T1000 (cell line): Measurements from ENCODE around the gene SENP5.
"Not testable (repeated sequence)": the region's sequence is repeated elsewhere in the genome, so short reads cannot be mapped to it uniquely, and the experiment has no call there.

Experiments
- DNase-seq: peaks from one replicate; lab custom pipeline; 2025; ENCODE audit warnings: mixed read lengths; lab: John Stamatoyannopoulos, UW

SENP5 gene

GRCh38 chr3:196942915-196943277 lies 75.2 kb downstream of the SENP5 start:
- DNase-seq, result no peak

- not testable (repeated sequence) for DNase-seq
These were observed 76.5 kb downstream of the SENP5 start for GRCh38 chr3:196944037-196944790.

- no peak for DNase-seq
These were observed 79.6 kb downstream of the SENP5 start for GRCh38 chr3:196947136-196947859.

GRCh38 chr3:196947860-196948441 lies 80.2 kb downstream of the SENP5 start:
- no peak for DNase-seq

GRCh38 chr3:196948442-196949284 lies 80.9 kb downstream of the SENP5 start:
- DNase-seq, result no peak

GRCh38 chr3:196949285-196949619 lies 81.5 kb downstream of the SENP5 start:
- no peak for DNase-seq

GRCh38 chr3:196949750-196950149 lies 82.0 kb downstream of the SENP5 start:
- DNase-seq, result no peak

- DNase-seq, result no peak
These were observed 83.7 kb downstream of the SENP5 start for GRCh38 chr3:196951371-196951770.

GRCh38 chr3:196954832-196955231 lies 87.1 kb downstream of the SENP5 start:
- DNase-seq, result no peak

- DNase-seq, result no peak
These were observed 94.6 kb downstream of the SENP5 start for GRCh38 chr3:196962108-196962929.

GRCh38 chr3:196962930-196963630 lies 95.4 kb downstream of the SENP5 start:
- no peak for DNase-seq

- DNase-seq, result no peak
These were observed 95.9 kb downstream of the SENP5 start for GRCh38 chr3:196963631-196963953.

GRCh38 chr3:196965112-196965803 lies 97.5 kb downstream of the SENP5 start:
- DNase-seq, result no peak

- no peak for DNase-seq
These were observed 98.1 kb downstream of the SENP5 start for GRCh38 chr3:196965804-196966173.

- no peak for DNase-seq
These were observed 99.0 kb downstream of the SENP5 start for GRCh38 chr3:196966526-196967401.

GRCh38 chr3:196967412-196968232 lies 99.9 kb downstream of the SENP5 start:
- no peak for DNase-seq

- DNase-seq, result no peak
These were observed 100.8 kb downstream of the SENP5 start, which contains the start of gene PIGZ for GRCh38 chr3:196968233-196969133. TSS of gene PIGZ (minus strand) at chr3:196968833. CDS start at chr3:196952031, 16,802 bp downstream.
